Fibroblast of the conjunctiva (primary cell): ENCODE measurements around the gene LRRC4.

Experiments
- DNase-seq: peaks from one replicate; pipeline ENCODE4 v3.0.0-alpha.2; 2010; ENCODE audit warnings: low read depth

LRRC4 gene

DNA sequence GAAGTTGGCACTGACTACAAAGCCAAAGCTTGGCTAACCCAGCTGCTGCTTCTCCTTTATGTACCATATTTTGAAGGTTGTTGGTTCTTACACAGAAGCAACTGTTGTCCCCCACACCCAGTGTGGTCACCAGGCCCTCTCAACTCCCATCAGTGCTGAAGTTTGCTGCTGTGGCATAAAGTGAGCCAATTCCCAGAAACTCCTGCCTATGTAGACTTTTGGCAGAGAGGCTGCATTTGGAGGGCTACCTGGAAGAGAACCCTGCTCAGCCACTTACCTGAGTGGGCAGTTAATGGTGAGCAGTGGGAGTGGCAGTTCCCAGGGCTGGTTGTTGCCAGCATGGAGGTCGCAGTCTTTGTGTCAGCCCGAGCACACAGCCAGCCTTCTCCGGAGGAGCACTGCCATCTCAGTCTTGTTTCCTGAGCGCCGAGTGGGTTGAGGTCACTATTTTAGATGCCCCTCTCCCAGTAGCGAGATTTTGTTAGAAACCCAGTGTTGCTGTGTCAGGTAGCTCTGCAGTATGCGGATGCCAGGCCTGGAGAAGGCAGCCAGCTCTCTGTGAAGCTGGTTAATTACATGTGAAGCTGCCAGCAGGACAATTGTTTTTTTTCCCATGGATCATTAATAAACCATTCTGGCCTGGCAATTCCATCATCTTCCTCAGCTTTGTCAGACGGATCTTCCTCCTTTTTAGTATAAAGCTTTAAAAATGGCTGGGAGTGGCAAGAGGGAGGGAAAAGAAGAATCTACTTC, 24.5 kb downstream of the LRRC4 start:
- no peak for DNase-seq

GRCh38 chr7:128005759-128006159, 25.5 kb downstream of the LRRC4 start:
- no peak for DNase-seq

- no peak for DNase-seq
These were observed 26.1 kb downstream of the LRRC4 start for GRCh38 chr7:128005117-128005516.

DNA sequence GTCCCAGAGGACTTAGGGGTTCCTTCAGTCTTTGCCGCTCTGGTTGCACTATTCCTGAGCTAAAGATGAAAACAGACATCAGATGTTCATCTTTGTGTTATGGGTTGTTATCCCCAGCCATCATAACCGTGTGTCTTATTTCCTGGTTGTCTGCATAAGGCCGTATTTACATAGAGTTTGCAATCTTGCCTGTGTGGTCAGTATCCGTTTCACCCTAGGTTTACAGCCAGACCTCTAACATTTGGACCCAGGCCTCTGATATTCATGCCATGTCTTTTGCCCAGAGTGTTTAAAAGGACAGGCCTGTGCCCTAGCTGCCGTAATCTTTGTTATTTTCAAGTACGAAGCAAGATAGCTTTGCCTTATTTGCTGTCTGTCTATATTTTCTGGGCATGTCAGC, 26.6 kb downstream of the LRRC4 start:
- no peak for DNase-seq

GRCh38 chr7:128003787-128004186, 27.4 kb downstream of the LRRC4 start:
- no peak for DNase-seq

DNA sequence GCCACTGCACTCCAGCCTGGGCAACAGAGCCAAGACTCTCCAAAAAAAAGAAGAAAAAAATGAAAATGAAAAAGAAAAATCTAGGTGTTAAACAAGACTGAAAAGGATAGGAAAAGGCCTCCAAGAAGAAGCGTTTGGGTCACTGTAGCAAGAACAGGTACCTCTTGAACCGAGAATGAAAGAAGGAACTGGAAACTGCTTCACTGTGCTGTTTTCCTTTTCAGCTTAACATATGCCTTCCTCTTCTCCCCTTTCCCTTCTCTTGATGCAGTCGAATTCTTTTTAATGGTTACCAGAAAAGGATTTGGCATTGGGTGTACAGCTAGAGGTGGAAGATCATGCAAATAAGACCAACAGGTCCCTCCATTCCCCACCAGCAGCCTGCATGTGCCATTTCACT, 28.1 kb downstream of the LRRC4 start:
- no peak for DNase-seq

DNA sequence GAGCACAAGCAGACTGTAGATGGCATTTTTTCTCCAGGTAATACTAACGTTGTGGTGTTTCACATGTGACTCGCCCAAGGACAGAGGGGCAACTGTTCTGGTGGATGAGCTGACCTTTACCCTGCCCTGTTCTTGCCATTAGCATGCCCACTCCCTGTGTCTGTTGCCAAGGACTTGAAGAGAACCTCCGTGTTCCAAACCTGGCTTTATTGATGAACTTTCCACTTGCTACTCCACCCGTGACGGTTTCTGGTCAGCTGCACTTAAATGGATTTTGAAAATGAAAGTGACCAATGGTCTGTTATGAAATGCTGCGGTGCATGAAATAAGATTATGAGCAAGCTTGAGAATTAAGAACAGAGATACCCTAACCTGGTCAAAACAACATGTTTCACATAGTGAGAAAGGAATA, 30.4 kb downstream of the LRRC4 start:
- no peak for DNase-seq

- DNase-seq, result no peak
These were observed 31.2 kb downstream of the LRRC4 start for GRCh38 chr7:128000048-128000447.

GRCh38 chr7:127998671-127999070, 32.6 kb downstream of the LRRC4 start:
- no peak for DNase-seq

DNA sequence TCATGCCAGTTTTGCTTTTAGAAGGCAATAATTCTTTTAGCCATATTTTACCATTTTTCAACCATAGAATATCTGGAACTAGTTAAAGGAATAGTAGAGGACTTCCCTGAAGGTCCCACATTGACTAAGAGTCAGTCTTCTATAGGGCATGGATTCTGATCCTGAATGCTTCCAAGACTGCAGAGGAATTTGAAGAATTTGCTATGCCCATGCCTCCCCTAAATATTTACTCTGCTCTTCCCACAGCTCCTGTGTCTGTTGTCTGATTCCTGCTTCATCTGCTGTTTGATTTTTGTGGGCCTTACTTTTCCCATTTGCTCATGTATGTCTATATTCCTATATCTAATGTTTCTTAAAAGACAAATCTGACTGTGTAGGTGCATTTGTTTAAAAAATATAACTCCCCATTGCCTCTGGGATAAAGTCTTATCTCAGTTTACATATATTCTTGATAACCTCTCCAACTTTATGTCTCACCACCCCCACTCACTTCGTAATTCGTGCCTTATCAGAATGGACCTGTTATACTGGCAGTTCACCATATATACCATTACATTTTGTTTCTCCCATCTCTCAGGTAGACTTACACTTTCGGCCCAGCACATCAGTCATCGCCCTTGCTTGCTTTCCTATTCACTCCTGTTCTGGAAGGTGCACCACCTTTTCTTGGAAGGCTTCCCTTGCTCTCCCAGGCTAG, 33.9 kb downstream of the LRRC4 start:
- DNase-seq, result no peak

GRCh38 chr7:127996253-127997071, 34.8 kb downstream of the LRRC4 start:
- DNase-seq, result no peak

DNA sequence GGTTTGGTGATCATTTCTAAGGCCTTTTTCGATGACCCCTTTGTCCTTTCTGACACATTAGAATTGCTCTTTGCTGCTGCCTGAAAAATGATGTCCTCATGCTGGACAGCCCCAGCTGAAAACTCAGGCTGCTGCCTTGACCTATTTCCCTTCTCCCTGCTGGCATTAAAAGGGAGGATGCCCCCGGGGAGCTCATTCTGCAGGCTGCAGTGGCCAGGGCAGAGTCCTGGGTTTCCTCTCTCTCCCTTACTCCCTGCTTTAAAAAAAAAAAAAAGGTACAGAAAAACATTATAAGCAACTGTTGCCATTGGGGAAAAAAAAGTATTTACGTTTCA, 35.4 kb downstream of the LRRC4 start:
- DNase-seq, result no peak

GRCh38 chr7:127995156-127995880, 35.9 kb downstream of the LRRC4 start:
- DNase-seq, result peak; percentile 44

- DNase-seq, result no peak
These were observed 37.2 kb downstream of the LRRC4 start for GRCh38 chr7:127993987-127994386.

DNA sequence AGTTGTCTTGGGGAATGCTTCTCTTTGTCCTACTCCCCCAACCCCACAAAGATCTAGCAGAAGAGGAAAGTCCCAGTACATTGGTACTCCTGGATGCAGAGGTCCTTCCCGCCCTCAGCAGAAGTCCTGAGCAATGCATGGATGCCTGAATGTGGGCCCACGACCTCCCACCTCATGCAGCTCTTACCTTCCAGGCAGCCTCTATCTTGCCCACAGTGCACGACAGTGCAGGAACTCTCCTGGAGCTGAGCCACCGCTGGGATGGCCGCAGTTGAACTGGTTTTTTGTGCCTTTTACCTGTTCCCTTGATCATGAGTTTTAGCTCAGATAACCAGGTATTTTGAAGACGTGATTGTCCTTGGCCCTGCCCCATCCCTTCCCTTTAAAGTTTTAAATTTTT, 37.9 kb downstream of the LRRC4 start:
- DNase-seq, result no peak

DNA sequence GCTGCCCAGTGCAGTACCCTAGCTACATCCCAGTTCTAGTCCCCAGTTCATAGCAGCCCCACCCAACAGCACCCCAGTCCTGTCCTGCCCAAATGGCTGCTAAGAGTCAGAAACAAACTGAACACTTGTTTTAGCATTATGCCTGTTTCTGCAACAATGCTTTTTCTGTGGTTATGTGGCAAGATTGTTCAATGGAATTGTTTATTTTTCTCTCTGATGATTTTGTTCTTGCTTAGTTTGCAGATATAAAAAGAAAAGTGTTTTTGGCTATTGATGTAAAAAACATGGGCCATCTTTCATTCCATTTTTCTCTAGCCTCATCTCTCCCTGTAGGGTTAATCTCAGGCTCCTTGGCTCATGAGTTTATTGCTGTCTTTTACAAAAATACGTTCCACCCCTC, 42.5 kb downstream of the LRRC4 start:
- no peak for DNase-seq

DNA sequence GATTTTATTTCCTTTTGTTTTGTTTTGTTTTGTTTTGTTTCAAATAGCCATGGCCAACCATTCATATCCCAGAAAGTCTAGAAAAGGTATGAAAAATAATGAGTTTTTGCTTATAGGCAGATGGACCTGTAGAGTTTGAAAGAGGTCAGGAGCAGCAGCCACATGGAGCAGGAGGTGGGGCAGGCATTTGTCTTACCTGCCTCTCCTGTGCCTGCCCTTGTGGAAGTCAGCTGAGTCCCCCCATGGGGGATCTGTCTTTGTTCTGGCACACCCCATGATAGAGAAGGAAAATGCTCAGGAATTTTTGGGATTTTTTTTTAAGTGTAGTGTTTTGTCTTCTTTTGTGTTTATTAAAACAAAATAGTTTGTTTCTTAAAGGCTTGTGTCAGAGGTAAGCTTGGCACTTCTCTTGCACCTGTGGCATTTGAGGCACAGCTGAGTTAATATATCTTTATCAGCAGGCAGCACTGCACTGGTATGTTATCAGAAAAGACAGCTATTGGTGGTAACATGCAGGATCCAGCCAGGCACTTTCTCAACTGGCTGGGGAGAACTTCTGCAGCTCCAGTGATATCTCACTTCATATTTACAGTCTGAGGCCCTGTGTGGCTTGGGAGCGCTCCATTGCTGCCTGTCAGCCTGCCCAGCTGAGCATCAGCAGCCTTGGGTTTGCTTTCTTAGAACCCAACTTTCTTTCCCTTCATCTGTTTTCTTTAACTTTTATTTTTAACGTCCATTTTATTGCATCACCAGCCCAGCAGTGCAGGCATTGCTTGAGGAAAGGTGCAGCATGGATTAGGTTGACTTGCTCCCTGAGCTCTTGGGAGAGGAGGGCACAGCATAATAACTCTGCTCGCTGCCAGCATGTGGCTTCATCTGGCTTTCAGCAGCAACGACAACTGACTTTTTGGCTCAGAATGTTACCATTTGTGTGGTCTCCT, 44.4 kb downstream of the LRRC4 start:
- DNase-seq, result no peak

DNA sequence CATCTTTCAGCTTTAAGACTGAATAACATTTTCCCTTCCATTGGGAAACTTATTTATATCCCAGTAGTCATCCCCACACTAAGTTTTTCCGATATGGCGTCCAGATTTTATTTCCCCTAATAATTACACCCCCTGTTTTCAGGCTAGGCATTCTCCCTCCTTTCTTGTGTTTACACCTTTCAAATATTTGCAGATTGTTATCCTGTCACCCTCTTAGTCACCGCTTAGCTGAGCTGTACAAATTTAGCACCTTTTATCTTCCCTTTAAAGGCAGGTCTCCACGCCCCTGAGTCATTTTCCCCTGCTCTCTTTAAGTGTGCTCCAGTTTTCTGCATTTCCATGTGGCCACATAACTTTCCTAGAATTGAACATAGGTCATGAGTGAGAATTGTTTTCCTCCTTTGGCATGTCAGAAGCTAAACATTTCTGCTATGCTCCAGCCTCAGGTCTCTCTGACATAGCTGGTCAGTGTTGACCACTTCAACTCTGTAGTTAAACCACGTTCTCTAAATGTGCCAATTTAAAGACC, 47.4 kb downstream of the LRRC4 start:
- DNase-seq, result no peak

DNA sequence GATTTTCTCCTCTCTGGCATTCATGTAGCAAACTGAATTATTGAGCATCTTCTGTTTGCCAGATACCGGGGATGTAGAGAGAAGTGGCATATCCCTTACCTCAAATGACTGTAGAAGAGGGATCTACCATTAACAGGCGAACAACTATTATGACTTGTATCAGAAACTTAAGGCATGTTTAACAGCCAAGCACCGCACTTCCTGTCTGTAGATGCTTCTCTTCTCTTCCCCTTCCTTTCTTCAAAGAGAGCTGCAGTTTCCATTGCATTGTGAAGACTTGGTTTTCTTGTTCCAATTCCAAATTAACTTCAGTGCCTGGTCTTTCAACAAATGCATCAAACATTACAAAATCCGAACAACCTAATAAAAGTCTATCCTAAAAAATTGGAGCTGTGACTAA, 49.3 kb downstream of the LRRC4 start:
- no peak for DNase-seq

DNA sequence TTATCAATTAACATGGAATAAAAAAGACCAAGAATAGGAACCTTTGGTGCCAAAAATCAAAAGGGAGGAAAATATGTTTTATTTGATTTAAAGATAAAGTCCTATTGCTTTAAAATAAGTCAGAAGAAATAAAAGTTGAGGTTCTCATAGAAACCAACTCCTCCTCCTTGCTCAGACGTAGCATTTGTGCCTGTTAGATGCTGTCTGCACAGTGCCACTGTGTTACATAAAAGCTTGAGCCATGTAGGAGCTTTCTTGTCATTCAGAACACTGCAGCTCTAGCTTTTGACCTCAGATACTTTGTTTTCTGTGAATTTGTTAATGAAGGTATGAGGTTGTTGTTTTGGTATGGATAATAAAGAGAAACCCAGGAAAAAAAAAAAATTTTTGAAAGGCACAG, 50.3 kb downstream of the LRRC4 start:
- DNase-seq, result no peak

GRCh38 chr7:127979728-127980126, 51.5 kb downstream of the LRRC4 start:
- no peak for DNase-seq
